K562 (cell line): ENCODE measurements around the gene PLEKHA6. TPM values are rescaled to one million over a fixed set of nuclear protein-coding genes. Genes with fewer than 3 reads are reported as not detected.
A peak's percentile ranks its signal among the peaks of the same experiment; 100 is the strongest.

ENCODE experiments used
- BHLHE40 ChIP-seq: IDR thresholded peaks from 2 replicates; pipeline ENCODE4 v1.6.1; 2011; ENCODE audit warnings: low read length, improper control_type of control experiment
- BRD4 ChIP-seq: fragments of 200-600 bp; sonication (generic); IDR thresholded peaks from 2 replicates; pipeline ENCODE4 v1.6.1; 2017; ENCODE audit warnings: inconsistent platforms
- BRF1 ChIP-seq: IDR thresholded peaks from 3 replicates; pipeline ENCODE4 v1.6.1; 2011; ENCODE audit warnings: borderline replicate concordance, mild to moderate bottlenecking; ENCODE audit not compliant: insufficient read length; ENCODE audit errors: extremely low read depth
- CAMTA2 ChIP-seq: fragments of 250-450 bp; sonication (Bioruptor Pico); conservative IDR thresholded peaks from 2 replicates; pipeline ENCODE4 v1.5.1; 2022
- CCNT2 ChIP-seq: IDR thresholded peaks from 2 replicates; pipeline ENCODE4 v1.6.1; 2011; ENCODE audit warnings: borderline replicate concordance, low read depth, mild to moderate bottlenecking, moderate library complexity, mixed read lengths, low read length; ENCODE audit not compliant: insufficient read length; ENCODE audit errors: extremely low read depth
- ELF4 ChIP-seq: fragments of 450-650 bp; formaldehyde crosslinking; IDR thresholded peaks from 2 replicates; pipeline ENCODE4 v1.4.0; 2022; ENCODE audit warnings: missing genetic modification characterization
- FOXO4 ChIP-seq: fragments of 450-650 bp; formaldehyde crosslinking; IDR thresholded peaks from 2 replicates; pipeline ENCODE4 v1.4.0; 2020; ENCODE audit warnings: mild to moderate bottlenecking, moderate library complexity
- GABPB2 ChIP-seq: fragments of 250-450 bp; sonication (Bioruptor Pico); conservative IDR thresholded peaks from 2 replicates; pipeline ENCODE4 v1.5.1; 2021; ENCODE audit warnings: mild to moderate bottlenecking
- GATAD2B ChIP-seq: fragments of 450-650 bp; IDR thresholded peaks from 2 replicates; pipeline ENCODE4 v1.6.1; 2017; ENCODE audit warnings: mild to moderate bottlenecking, borderline replicate concordance
- IFI16 ChIP-seq: fragments of 250-450 bp; sonication (Bioruptor Pico); IDR thresholded peaks from 2 replicates; pipeline ENCODE4 v2.1.2; 2022; ENCODE audit warnings: mild to moderate bottlenecking, inconsistent platforms
- ILF3 ChIP-seq: fragments of 450-650 bp; IDR thresholded peaks from 2 replicates; pipeline ENCODE4 v1.6.1; 2018; ENCODE audit warnings: antibody characterized with exemption, mild to moderate bottlenecking, moderate library complexity, borderline replicate concordance
- MTA2 ChIP-seq: fragments of 450-650 bp; IDR thresholded peaks from 2 replicates; pipeline ENCODE4 v1.6.1; 2016; ENCODE audit warnings: low read depth
- MTA3 ChIP-seq: fragments of 450-650 bp; formaldehyde crosslinking; IDR thresholded peaks from 2 replicates; pipeline ENCODE4 v1.6.1; 2017; ENCODE audit warnings: mild to moderate bottlenecking, borderline replicate concordance
- RB1 ChIP-seq: fragments of 450-650 bp; IDR thresholded peaks from 2 replicates; pipeline ENCODE4 v1.6.1; 2017; ENCODE audit warnings: low read depth, mild to moderate bottlenecking
- RERE ChIP-seq: sonication (generic); formaldehyde crosslinking; IDR thresholded peaks from 2 replicates; pipeline ENCODE4 v1.8.0; 2023; ENCODE audit warnings: missing genetic modification reagents, mild to moderate bottlenecking, borderline replicate concordance
- SMAD4 ChIP-seq: fragments of 250-450 bp; sonication (Bioruptor Pico); conservative IDR thresholded peaks from 2 replicates; pipeline ENCODE4 v1.8.0; 2021; ENCODE audit warnings: inconsistent platforms, mild to moderate bottlenecking, moderate library complexity
- STAT5B ChIP-seq: fragments of 250-450 bp; sonication (Bioruptor Pico); IDR thresholded peaks from 2 replicates; pipeline ENCODE4 v1.8.0; 2021; ENCODE audit warnings: mild to moderate bottlenecking, inconsistent platforms
- ZBTB11 ChIP-seq, 3 experiments: fragments of 200-800 bp in 1 of 3; fragments of 250-450 bp in 1 of 3; fragments of 450-650 bp in 1 of 3; sonication (Bioruptor Pico) in 1 of 3; sonication (Bioruptor generic) in 1 of 3; formaldehyde crosslinking in 1 of 3; IDR thresholded peaks; 2 replicates each; pipeline versions ENCODE4 v1.6.1 to v1.8.0; 2016 to 2022; ENCODE audit warnings: mild to moderate bottlenecking in 2 of 3, missing genetic modification characterization in 2 of 3, missing compliant biosample characterization in 1 of 3, moderate library complexity in 1 of 3
- ZNF79 ChIP-seq: fragments of 250-450 bp; sonication (Bioruptor Pico); IDR thresholded peaks from 2 replicates; pipeline ENCODE4 v1.4.0; 2020; ENCODE audit warnings: low read depth, mild to moderate bottlenecking, moderate library complexity
- polyA plus RNA-seq, 8 experiments: library from polyadenylated mRNA; depleted of rRNA in 4 of 8; stranded (reverse) in 5 of 8; unstranded in 3 of 8; fragments of >200 nt; fragmentation: Nextera tagmentation in 2 of 8; fragmentation: Illumina TruSeq in 1 of 8; extraction: Ambion mirVana in 2 of 8; extraction: Trizol in 1 of 8; gene quantifications; 2 replicates each; pipeline versions ENCODE4 v1.2.1 to v1.2.3, GENCODE V29; 2011 to 2014; ENCODE audit warnings: inconsistent platforms in 1 of 8, missing spikeins in 1 of 8
- total RNA-seq, 7 experiments: library from RNA; depleted of rRNA in 6 of 7; stranded (reverse); fragments of >200 nt in 6 of 7; fragmentation: Illumina TruSeq in 2 of 7; extraction: Trizol in 2 of 7; gene quantifications; 2 replicates each; pipeline versions ENCODE4 v1.2.1 to v1.2.3, GENCODE V29; 2011 to 2021; ENCODE audit warnings: low replicate concordance in 1 of 7

The PLEKHA6 gene
- total and polyA plus RNA-seq, 9 of the 15 experiments (the other 6 are each of a cell fraction or from before 2014, with no cell fraction given): under 0.01 to 0.33 (median 0.01) TPM; not detected in 4

- TF ChIP-seq SMAD4 (CRISPR knock-in tag) (peak; percentile 69; the same call in 1 of the 2 replicates), STAT5B (no peak), ELF4 (CRISPR knock-in tag) (peak; percentile 83; the same call in 1 of the 2 replicates), ILF3 (no peak), ZBTB11 (CRISPR knock-in tag; IDR thresholded peaks at IDR 0.05) (peak in 1 of 3 experiments; percentile 84; a peak in 2 of 6 replicates), BRF1 (no peak), IFI16 (peak; percentile 58; the same call in 1 of the 2 replicates), RERE (CRISPR knock-in tag) (no peak), MTA3 (no peak), BRD4 (no peak), GABPB2 (CRISPR knock-in tag) (no peak), ZNF79 (CRISPR knock-in tag) (peak; percentile 94), RB1 (no peak), CCNT2 (no peak), CAMTA2 (CRISPR knock-in tag) (no peak), GATAD2B (no peak), MTA2 (no peak), FOXO4 (peak; percentile 85; the same call in 1 of the 2 replicates), BHLHE40 (no peak)
These were observed 188.0 kb downstream of the PLEKHA6 start (continued) for GRCh38 chr1:204171751-204172178.
